ENCODE measurements around the gene PAX9.

DNA sequence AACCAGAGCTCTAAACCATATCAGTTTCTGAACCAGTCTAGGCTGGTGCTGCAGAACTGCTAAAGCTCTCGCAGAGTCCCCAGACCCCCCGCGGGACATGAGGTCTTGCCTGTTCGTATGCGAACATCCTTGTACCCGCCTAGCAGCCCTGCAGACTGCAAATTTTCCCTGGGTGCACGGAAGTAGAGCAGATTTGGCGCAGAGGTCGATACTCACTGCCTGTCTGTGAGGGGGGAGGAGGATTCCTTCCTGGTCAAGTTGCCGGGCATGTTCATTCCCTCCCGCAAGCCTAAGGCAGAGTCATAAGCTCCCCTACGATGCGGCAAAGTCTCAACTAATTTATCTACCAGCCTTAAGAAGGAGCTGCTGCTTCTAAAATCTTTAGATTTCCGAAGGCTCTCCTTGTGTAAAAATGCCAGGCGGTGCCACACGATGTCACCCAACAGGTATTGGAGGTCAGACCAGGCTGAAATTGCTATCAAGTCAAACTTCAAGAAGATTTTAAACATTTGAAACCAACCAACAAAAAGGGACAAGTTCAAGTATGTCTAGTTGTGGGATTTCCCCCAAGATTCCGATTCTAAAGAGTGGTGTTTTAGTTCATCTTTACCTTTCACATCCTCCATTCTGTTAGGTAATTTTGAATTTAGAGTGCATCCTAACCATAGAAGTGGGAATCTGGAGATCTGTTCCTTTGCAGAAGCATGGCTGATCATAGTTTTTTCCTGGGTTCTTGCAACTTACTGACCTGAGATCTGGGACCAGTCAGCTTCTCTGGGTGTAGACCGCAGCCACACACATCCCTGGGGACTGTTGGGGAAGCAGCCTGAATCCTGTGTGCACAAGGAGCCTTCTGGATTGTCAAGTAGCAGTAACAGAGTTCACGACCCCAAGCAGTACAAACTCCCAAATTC is 1.6 kb upstream of the PAX9 start:
- TF ChIP-seq CTCF (IDR thresholded peaks at IDR 0.05) (no peak), POLR2A (IDR thresholded peaks at IDR 0.05) (no peak)

Measured in thyroid gland (tissue), 4 donors.